HG03442 (cell line): Measurements from ENCODE around the gene LATS2.
"Not testable (repeated sequence)": the region's sequence is repeated elsewhere in the genome, so short reads cannot be mapped to it uniquely, and the experiment has no call there.

ENCODE experiments used
- ATAC-seq: cut with Tn5 transposase; IDR thresholded peaks from one replicate; pipeline ENCODE4 v1.9.1; 2021; ENCODE audit warnings: mild to moderate bottlenecking, moderate library complexity; ENCODE audit not compliant: unreplicated experiment

LATS2 gene

GRCh38 chr13:20972731-20973130 lies 88.7 kb downstream of the LATS2 start:
- no peak for ATAC-seq

- ATAC-seq: no peak
These were observed 92.2 kb downstream of the LATS2 start for GRCh38 chr13:20969182-20969581.

GRCh38 chr13:20968745-20969144 lies 92.6 kb downstream of the LATS2 start:
- no peak for ATAC-seq

GRCh38 chr13:20967340-20967739 lies 94.0 kb downstream of the LATS2 start:
- ATAC-seq: no peak

GRCh38 chr13:20964904-20965303 lies 96.5 kb downstream of the LATS2 start:
- ATAC-seq: no peak

GRCh38 chr13:20961663-20962062 lies 99.7 kb downstream of the LATS2 start:
- ATAC-seq: not testable (repeated sequence)

- ATAC-seq: no peak
These were observed 100.6 kb downstream of the LATS2 start for GRCh38 chr13:20960663-20961309.

- ATAC-seq: not testable (repeated sequence)
These were observed 104.3 kb downstream of the LATS2 start for GRCh38 chr13:20957049-20957620.

- no peak for ATAC-seq
These were observed 105.9 kb downstream of the LATS2 start for GRCh38 chr13:20955496-20955895.

GRCh38 chr13:20953245-20953931 lies 108.0 kb downstream of the LATS2 start:
- ATAC-seq: no peak

- no peak for ATAC-seq
These were observed 108.5 kb downstream of the LATS2 start for GRCh38 chr13:20952838-20953237.

GRCh38 chr13:20948001-20948400 lies 113.4 kb downstream of the LATS2 start:
- not testable (repeated sequence) for ATAC-seq

- ATAC-seq: no peak
These were observed 115.4 kb downstream of the LATS2 start for GRCh38 chr13:20945952-20946383.

GRCh38 chr13:20942938-20943559 lies 118.3 kb downstream of the LATS2 start:
- no peak for ATAC-seq

GRCh38 chr13:20940511-20940910 lies 120.9 kb downstream of the LATS2 start:
- ATAC-seq: not testable (repeated sequence)

GRCh38 chr13:20940083-20940482 lies 121.3 kb downstream of the LATS2 start:
- no peak for ATAC-seq

- no peak for ATAC-seq
These were observed 121.7 kb downstream of the LATS2 start for GRCh38 chr13:20939662-20940061.

- no peak for ATAC-seq
These were observed 123.1 kb downstream of the LATS2 start for GRCh38 chr13:20938302-20938701.

- no peak for ATAC-seq
These were observed 133.7 kb downstream of the LATS2 start for GRCh38 chr13:20927596-20928257.

- not testable (repeated sequence) for ATAC-seq
These were observed 136.0 kb downstream of the LATS2 start for GRCh38 chr13:20925395-20925790.

GRCh38 chr13:20924758-20925394 lies 136.5 kb downstream of the LATS2 start:
- ATAC-seq: no peak
